Measurements from ENCODE around the gene KAT8.

KAT8 gene

DNA sequence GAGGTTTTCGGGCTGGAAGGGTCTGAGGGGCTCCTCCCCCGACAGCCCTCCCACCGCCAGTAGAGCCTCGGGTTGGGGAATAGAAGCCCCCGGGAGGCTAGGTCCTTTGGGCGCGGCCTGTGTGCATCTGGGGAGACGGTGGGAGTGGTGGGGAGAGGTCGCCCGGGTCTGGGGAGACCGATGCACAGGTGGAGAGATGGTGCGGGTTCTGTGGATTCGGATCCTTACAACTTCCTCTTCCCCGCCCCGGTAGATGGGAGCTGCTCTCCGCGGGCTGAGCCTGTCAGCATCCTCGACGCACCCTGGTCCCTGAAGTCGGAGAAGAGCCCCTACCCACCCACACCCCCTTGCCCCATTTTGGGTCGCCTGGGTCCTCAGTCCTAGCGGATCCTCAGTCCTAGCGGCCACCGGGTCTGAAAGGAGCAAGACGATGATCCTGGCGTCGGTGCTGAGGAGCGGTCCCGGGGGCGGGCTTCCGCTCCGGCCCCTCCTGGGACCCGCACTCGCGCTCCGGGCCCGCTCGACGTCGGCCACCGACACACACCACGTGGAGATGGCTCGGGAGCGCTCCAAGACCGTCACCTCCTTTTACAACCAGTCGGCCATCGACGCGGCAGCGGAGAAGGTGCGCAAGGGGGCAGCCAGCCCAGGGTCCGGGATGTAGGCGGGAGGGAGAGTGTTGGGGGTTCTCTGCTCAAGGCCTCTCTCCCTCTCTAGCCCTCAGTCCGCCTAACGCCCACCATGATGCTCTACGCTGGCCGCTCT lies 8.5 kb upstream of the KAT8 start:
- no peak for DNase-seq

DNA sequence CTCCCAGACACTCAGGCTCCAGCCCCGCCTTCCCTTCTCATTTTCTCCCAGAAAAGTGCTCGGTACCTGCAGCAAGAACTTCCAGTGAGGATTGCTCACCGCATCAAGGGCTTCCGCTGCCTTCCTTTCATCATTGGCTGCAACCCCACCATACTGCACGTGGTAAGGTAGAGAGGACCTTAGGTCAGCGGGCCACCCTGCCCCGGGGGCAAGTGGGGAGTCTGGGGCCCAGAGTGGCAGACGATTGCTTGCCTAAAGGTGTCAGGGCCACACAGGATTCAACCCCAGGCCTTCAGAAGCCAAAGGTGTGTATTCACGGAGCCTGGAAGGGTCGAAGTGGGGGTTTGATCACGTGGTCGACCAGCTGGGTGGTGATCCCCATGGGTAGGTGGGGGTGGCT lies 7.8 kb upstream of the KAT8 start:
- no peak for DNase-seq

DNA sequence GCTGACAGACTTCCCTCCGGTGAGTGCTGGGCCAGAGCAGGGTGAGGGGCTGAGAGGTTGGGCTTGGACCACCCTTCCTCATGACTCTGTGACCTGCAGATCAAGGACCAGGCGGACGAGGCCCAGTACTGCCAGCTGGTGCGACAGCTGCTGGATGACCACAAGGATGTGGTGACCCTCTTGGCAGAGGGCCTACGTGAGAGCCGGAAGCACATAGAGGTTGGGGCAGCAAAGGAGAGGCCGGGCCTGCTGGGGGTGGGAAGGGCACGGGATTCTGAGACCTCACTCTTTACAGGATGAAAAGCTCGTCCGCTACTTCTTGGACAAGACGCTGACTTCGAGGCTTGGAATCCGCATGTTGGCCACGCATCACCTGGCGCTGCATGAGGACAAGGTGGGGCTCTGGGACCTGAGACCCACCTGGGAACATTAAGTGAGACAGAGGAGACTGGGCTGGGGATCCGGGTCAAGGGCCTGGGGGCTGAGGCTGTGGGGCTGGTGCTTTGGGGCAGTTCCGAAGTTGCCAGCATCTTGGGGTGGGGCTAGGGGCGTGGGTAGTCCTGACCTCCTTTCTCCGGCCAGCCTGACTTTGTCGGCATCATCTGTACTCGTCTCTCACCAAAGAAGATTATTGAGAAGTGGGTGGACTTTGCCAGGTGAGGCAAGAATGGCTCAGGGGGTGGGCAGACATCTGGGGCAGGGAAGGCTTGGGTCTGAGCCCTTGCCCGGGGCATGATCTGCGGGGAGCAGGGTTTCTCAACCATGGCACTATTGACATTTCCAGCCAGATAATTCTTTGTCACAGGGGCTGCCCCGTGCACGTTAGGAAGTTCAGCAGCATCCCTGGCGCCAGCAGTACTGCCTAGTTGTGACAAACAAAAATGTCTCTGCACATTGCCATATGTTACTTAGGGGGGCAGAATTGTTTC lies 7.1 kb upstream of the KAT8 start:
- no peak for DNase-seq

DNA sequence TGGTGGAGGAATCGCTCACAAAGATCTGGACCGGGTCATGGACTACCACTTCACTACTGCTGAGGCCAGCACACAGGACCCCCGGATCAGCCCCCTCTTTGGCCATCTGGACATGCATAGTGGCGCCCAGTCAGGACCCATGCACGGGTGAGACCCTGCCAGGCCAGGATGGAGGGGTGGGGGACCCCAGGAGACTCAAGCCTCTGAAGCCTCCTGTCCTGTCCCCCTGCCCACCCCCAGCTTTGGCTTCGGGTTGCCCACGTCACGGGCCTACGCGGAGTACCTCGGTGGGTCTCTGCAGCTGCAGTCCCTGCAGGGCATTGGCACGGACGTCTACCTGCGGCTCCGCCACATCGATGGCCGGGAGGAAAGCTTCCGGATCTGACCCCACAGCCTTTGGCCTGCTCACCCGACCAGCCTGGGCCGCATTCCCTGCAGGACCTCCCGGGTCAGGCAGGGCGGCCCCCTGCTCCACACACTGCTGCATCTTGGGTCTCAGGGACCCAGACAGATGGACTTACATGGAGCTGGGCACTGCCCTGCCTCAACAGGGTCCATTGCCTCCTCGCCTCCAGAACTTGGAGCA lies 5.5 kb upstream of the KAT8 start:
- DNase-seq: no peak

DNA sequence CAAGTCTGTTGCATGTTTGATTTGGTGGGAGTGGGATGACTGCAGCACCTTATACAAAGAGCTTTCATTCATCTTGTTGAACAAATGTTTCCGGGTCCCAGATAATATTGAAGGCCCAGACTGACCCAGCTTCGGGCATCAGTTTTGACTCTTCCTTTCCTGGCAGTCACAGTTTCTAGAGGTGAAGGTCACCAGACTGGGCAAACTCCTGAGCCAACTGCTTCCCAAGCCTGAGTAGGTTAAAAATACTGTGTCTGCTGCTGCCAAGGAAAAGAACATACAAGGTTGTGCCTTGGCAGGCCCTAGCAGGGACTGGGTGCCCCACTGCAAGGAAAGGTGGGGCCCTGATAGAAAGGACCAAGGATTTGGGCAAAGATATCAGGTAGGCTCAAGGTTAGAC lies 4.8 kb upstream of the KAT8 start:
- no peak for DNase-seq

DNA sequence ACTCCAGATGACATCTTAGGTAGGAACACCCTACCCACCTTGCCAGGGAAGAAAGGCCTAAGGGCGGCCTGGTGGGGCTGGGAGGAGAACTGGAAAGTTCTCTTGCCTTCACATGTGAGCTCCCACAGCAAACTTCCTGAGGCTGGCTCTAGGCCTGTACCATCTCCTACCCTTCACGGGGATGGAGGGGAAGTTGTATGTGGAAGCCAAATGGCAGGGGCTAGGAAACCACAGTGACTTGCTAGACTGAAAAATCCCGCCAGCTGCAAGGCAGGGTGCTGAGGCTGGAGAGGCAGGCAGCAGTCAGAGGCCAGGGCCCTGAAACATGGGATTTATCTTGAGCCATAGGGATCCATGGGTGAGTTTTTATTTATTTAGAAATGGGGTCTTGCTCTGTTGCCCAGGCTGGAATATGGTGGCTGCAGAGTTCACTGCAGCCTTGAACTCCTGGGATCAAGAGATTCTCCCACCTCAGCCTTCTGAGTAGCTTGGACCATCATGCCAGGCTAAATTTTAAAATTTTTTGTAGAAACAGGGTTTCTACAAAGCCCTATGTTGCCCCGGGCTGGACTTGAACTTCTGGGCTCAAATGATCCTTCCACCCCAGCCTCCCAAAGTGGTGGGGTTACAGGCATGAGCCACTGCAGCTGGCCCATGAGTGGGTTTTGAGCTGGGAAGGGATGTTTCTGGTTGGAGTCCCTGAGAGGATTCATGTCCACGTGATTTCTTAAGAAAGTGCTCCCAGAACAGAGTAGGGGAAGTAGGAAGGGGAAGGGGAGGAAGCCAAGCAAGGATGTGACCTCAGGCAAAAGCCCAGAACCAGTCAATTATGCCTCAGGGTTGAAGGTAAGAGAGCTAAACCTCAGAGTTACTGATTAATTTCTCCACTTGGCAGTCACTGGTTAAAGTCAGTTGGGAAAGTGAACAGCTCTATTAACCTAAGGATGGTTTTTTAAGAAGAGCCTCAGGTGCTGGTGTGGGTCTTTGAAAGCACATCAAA lies 4.0 kb upstream of the KAT8 start:
- DNase-seq: no peak

DNA sequence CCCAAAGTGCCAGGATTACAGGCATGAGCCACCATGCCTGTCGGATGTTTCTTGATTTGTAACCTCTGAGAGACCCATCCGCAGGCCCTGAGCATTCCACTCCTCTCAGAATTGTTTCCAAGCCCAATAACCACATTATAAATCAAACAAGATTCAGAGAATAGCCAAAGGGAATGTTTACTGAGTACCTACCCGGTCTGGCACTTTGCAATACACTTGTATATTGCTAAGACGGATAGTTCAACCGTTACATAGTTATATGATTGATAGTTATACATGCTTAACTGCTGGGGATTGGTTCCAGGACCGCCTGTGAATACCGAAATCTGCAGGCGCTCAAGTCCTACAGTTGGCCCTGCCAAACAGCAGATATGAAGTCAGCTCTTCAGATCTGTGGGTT lies 3.0 kb upstream of the KAT8 start:
- no peak for DNase-seq

DNA sequence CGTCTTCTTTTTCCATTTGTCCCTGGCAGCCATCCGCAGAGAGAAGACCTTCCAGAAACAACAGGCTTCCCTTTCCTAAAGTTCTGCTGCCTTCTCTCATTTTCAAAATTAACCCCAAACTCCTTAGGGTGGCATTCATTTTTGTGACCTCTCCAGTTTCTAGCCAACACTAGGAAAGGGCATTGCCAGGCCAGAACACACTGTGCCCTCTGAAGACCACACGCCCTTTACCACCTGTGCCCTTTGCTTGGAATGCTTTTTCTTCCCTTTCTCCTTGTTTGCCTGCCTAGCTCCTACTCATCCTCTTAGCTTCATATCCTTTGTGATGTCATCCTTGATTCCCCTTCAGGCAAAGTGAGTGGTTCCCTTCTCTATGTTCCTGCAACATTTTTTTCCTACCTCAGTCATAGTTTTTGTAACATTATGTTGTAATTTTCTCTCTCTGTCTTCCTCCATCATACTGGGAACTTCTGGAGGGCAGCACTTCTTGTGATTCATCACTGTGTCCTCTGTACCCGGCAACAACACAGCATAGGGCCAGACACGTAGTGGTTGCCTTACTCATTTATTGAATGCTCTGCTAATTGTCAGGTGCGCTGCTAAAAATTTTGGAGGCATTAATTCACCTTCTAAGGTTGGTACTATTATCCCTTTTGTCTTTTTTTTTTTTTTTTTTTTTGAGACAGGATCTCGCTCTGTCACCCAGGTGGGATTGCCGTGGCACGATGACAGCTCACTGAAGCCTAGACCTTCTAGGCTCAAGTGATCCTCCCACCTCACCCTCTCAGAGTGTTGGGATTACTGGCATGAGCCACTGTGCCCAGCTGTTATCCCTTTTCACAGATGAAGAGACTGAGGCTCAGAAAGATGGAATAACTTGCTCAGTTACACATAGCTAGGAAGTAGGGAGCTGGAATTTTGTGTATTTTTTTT lies 1.0 kb downstream of the KAT8 start:
- DNase-seq: no peak

DNA sequence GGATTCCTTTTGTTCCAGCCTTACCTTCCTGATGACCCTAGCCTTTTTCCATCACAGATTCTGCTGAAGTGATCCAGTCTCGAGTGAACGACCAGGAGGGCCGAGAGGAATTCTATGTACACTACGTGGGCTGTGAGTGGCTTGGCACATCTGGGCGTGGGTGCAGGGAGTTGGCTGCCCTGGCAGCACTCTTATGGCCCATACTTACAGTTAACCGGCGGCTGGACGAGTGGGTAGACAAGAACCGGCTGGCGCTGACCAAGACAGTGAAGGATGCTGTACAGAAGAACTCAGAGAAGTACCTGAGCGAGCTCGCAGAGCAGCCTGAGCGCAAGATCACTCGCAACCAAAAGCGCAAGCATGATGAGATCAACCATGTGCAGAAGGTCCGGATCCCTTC lies 2.7 kb downstream of the KAT8 start:
- no peak for DNase-seq

DNA sequence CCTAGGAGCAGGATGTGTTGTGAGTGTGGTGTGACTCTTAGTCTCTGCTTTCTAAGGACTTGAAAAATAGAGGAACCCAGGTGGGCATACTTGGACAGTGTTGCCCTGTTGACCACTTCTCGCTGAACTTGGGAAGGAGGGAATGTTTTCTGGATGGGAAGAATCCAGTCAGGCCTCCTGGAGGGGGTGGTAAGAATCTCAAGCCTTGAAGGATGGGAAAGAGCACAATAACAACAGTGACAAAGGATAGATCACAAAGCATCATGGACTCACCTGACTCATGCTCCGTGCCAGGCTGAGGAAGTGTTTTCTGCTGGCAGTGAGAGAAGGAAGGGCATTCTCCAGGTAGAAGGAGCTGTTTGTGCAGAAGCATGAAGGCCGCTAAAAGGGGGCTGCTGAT lies 8.4 kb downstream of the KAT8 start:
- no peak for DNase-seq

DNA sequence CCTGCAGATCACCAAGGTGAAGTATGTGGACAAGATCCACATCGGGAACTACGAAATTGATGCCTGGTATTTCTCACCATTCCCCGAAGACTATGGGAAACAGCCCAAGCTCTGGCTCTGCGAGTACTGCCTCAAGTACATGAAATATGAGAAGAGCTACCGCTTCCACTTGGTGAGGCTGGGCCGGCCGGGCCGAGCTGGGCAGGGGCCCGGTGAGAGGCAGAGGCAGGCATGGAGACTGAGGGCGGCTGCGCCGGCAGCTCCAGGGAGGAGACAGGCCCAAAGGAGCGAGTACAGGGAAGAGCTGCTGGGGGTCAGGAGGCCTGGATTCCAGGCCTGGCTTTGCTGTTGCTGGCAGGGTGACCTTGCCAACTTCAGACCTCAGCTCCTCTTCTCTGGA lies 9.7 kb downstream of the KAT8 start:
- DNase-seq: no peak

DNA sequence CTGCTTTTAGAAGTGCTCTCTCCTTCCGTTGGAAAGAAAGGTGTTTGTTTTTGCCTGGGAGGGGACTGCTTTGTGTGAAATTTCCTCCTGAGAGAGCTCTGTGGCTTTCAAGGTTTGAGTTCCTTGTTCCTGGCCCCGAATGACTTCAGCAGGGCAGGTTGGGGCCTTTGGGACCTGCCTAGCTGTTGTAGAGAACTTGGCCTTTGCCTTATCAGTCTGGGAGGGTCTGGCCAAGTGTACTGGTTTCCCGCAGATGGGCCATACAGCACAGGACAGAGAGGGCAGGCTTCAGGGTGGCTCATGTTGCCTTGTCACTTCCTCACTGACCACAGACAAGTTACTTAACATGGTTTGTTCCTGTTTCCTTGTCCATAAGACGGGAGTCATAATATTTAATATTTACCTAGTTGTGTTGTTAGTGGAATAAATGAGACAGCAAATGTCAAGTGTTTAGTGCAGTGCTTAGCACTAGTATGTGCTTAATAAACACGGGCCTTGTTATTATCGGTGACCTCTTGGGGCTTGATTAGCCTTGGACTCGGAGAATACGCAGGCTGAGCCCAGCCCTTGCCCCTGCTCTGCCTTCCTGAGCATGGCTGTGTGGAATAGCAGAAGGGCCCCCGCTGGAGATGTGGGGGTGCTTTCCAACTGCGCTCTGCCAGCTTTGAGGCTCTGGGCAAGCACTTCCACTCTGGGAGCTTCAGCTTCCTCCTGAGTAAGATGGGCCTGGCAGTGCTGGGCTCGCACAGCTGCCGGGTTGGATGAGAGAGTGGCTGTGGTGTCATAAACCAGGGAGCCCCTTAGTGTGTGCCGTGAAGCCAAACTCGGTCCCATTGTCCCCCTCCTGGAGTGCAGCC lies 11.5 kb downstream of the KAT8 start:
- DNase-seq: no peak

DNA sequence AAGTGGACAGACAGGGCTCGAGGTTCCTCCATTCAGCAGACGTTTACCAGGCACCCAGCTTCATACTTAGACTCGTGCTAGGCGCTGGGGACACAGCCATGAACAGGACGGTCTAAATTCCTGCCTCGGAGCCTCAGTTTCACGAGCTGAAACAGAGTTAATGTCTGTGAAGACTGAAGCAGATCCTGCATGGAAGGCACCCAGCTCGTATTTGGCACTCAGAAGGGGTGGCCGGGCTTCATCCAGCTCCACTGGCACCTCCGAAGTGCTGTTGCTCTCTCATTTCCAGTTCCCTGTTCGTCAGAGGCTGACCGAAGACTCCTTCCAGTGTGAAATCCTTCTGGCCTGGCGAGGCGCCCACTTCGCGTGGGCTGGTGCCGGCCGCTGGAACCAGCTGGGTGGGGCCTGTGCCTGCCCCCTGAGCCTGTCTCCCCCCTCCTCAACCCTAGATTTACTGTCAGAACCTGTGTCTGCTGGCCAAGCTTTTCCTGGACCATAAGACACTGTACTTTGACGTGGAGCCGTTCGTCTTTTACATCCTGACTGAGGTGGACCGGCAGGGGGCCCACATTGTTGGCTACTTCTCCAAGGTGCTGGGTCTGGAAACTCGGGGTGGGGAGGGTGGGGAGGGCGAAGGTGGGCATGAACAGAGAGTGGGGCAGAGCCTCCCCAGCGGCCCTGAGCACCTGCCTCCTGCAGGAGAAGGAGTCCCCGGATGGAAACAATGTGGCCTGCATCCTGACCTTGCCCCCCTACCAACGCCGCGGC lies 12.3 kb downstream of the KAT8 start:
- DNase-seq: no peak

DNA sequence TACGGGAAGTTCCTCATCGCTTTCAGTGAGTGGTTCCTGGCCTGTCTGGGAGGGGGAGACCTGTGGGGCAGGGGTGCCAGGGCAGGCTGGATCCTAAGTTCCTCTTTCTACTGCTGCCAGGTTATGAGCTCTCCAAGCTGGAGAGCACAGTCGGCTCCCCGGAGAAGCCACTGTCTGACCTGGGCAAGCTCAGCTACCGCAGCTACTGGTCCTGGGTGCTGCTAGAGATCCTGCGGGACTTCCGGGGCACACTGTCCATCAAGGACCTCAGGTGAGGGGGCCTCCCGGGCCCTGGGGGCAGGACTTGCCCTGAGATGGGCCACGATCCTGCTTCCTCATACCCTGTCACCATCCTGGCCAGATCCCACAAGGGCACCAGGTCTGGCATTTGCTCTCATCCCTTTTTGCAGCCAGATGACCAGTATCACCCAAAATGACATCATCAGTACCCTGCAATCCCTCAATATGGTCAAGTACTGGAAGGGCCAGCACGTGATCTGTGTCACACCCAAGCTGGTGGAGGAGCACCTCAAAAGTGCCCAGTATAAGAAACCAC lies 12.9 kb downstream of the KAT8 start:
- no peak for DNase-seq

DNA sequence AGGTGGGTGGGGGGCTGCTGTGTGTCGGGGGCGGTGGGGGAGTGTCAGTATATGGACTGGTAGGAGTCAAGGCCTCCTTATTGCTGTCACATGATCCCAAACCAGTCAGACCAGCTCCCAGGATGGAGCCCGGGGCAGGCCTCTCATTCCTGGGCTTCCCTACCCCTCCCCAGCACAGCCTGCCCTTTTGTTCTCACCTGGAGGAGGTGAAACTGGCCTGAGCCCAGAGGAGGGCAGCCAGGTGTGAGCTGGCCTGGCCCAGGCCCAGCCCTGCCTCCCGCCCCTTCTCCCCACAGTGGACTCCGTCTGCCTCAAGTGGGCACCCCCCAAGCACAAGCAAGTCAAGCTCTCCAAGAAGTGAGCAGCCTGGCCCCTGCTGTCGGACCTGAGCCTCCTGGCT lies 13.4 kb downstream of the KAT8 start:
- DNase-seq: no peak

DNA sequence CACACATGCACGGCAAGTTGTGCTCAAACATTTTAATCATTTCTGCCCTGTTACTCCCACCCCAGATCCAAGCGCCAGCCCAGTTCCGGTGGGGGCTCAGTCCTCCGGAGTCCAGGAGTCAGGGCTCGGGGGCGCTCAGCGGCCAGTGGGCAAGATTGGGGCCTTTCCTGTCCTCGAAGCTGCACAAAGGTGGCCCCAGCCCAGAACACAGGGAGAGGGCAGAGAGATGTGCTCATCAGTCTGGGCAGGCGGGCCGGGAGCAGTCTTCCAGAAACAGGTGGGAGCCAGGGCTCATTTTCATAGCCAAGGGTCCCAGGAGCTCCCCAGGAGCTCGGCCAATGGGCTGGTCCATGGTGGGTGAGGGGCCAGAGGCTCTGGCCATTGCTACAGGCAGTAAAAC lies 14.0 kb downstream of the KAT8 start:
- no peak for DNase-seq

DNA sequence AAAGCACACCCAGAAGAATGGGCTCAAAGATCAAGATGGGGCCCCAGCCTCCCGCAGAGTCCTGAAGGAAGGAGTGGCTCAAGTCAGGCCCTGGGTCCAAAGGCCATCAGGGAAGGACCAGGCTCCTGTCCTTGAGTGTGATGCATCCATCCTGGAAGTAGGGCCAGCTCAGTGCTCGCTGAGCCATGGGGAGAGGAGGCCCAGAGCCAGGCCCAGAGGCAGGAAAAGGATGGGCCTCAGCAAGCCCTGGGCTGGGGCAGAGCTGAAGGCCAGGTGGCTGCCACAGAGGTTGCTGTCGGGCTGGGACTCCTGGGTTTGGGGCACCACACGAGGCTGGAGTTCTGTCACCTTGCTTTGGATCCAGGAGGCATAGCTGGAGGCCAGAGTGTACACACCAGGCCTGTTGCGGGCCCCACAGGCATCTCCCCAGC lies 14.4 kb downstream of the KAT8 start:
- DNase-seq: no peak

DNA sequence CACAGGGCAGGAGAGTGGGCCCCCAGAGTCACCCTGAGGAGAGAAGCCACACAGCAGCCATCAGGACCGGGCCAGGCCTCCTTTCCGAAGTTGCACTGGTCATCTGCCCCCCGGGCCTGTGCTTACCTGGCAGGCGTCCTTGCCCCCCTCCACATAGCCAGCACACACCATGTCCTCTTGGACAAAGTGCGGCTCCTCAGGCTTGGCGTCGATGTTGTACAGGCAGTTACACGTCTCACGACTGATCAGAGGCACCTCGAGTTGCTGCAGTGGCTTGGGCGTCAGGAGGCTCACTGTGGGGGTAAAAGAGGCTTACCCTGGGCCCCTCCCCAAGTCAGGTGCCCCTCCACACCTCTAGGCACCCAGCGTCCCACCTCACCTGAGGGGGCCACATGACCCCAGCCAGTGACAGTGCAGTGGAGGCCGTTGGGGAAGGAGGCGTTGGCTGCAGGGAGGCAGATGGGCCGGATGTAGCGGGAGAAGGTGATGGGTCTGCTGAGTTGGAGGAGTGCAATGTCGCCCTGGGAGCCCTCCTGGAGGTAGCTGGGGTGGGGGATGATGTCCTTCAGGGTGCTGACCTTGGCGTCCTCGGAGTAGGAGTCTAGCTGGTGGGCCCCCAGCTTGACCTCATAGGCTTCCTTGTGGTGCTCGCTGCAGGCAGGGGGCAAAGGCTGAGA lies 15.0 kb downstream of the KAT8 start:
- no peak for DNase-seq

DNA sequence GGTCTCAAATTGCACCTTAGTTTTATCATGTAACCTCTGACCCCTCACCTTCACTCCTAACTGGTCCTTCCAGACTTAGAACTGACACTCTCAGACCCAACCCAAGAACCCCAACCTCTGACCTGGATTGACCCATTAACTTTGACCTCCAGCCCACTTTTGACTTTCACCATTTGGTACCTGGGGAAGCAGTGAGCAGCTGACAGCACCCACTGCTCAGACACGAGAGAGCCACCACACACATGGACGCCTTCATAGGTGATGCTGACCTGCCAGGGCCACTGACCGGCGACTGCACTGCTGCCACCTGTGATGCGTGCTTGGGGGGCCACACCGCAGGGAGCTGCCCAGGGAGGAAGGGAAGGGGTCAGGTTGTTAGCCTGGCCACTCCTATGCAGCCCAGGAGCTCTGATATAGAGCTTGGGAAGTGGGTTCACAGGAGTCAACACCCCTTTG lies 15.6 kb downstream of the KAT8 start:
- no peak for DNase-seq

Data from COR-L47 (cell line).